Mononuclear cell (primary cell): Measurements from ENCODE around the gene GOLGA5. TPM values are rescaled to one million over a fixed set of nuclear protein-coding genes. Genes with fewer than 3 reads are reported as not detected.
"Not testable (repeated sequence)": the region's sequence is repeated elsewhere in the genome, so short reads cannot be mapped to it uniquely, and the experiment has no call there.

Source experiments
- H3K27me3 ChIP-seq: 2 replicates; pipeline ENCODE4 v1.6.0; 2011; ENCODE audit warnings: low read length, control low read depth; ENCODE audit not compliant: insufficient read depth
- H3K4me1 ChIP-seq: 2 replicates; pipeline ENCODE4 v1.5.1; 2011; ENCODE audit warnings: mild to moderate bottlenecking, low read length, control low read depth; ENCODE audit not compliant: insufficient read depth
- H3K4me3 ChIP-seq: 2 replicates; pipeline ENCODE4 v1.5.1; 2011; ENCODE audit warnings: mild to moderate bottlenecking, low read length, moderate library complexity
- H3K9me3 ChIP-seq: 2 replicates; pipeline ENCODE4 v1.5.1; 2011; ENCODE audit warnings: low read depth, mild to moderate bottlenecking, control low read depth, low read length
- total RNA-seq: library from RNA; depleted of rRNA; stranded (reverse); fragments of >200 nt; gene quantifications from one replicate; pipeline ENCODE4 v1.2.3, GENCODE V29; 2012

Gene GOLGA5
- total RNA-seq, 1 donor = 11.1 TPM

DNA sequence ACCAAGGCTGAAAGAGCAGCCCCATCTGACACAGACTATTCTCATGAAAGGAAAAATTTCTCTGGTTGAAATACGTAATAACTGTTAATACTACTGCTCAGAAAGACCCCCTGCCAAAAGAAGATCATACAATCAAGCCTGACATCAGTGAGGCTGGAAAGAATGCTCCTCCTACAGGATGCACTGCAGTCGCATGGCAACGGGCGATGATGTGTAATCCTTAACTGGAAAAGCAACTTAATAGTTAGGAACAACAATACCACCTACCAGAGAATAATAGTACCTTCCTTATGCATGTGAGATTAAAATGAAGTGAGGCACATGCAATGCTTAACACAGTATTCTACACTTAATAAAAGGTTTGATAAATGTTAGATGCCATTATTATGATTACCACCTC, 1.2 kb upstream of the GOLGA5 start:
- H3K27me3 ChIP-seq = no peaks in the 10 kb centered on the region
- peaks cover 23% of the 10 kb centered on the region for H3K4me1 ChIP-seq
- H3K4me3 ChIP-seq = no peak overlapping the region
- peaks cover 22% of the 10 kb centered on the region for H3K9me3 ChIP-seq

GRCh38 chr14:92794547-92794941, 439 bp downstream of the GOLGA5 start:
- Histone ChIP-seq H3K9me3 (peaks cover 10% of the 10 kb centered on the region), H3K27me3 (no peaks in the 10 kb centered on the region), H3K4me1 (peaks cover 24% of the 10 kb centered on the region), H3K4me3 (peak overlapping the region; percentile 90)

DNA sequence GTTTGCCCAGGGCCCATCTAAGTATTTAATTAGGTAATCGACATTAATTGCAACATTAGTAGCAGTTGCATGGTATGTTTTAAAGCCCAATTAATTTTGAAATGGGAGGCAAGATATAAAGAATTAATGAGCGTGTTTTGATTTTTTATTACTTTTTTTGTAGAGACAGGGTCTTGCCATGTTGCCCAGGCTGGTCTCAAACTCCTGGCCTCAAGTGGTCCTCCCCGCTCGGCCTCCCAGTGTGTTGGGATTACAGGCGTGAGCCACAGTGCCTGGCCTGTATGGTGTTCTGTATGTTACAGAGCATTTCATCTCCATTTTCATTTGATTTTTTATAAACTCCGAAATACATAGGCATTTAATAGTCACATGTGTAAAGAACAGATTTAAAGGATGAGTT, 856 bp downstream of the GOLGA5 start:
- H3K27me3 ChIP-seq = no peaks in the 10 kb centered on the region
- H3K4me3 ChIP-seq = peak overlapping the region; percentile 90
- H3K9me3 ChIP-seq = peaks cover 6% of the 10 kb centered on the region
- H3K4me1 ChIP-seq = peaks cover 28% of the 10 kb centered on the region

DNA sequence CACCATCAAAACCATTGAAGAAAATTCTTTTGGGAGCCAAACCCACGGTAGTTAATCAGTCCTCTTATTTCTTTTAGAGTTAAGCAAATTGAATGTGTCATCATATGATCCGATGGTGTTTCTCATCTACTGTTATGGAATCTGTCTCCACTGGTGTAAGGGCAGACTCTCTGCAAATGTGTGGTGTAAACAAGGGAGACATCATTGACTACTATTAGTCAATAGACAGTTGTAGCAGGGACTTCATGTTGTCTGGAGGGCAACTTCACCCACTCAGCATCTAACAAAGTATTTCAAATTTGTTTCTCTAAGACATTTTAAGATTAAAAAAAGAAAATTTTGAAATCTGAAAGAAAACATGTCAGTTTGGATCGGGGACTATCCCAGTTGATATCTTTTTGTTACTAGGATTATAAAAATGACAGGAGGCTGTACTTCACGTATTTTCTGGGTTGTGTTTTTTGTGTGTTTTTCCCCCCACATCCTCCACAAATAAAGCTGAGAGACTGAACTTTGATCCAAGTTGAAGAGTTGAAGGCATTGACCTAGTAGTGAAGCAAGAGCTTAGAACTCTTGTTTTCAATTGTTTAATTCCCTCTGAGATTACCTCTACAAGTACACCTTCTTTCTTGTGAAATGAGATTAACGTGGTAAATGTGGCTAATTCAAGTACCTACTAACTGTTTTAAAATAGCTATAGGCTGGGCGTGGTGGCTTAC, 4.0 kb downstream of the GOLGA5 start:
- H3K4me3 ChIP-seq = no peak overlapping the region
- H3K27me3 ChIP-seq = no peaks in the 10 kb centered on the region
- peaks cover 43% of the 10 kb centered on the region for H3K4me1 ChIP-seq
- no peaks in the 10 kb centered on the region for H3K9me3 ChIP-seq

DNA sequence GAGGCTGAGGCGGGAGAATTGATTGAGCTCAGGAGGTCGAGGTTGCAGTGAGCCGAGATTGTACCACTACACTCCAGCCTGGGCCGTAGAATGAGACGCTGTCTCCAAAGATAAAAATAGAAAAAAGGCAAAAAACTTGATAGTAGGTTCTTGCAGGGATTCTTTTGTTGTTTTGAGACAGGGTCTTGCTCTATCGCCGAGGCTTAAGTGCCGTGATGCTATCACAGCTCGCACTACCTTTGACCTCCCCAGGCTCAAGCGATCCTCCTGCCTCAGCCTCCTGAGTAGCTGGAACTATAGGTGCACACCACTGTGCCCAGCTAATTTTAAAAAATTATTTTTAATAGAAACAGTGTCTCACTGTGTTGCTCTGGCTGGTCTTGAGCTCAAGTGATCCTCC, 4.7 kb downstream of the GOLGA5 start:
- no peaks in the 10 kb centered on the region for H3K27me3 ChIP-seq
- peaks cover 37% of the 10 kb centered on the region for H3K4me1 ChIP-seq
- H3K4me3 ChIP-seq = no peak overlapping the region
- H3K9me3 ChIP-seq = no peaks in the 10 kb centered on the region

GRCh38 chr14:92800012-92800411, 5.9 kb downstream of the GOLGA5 start:
- H3K9me3 ChIP-seq = no peaks in the 10 kb centered on the region
- H3K27me3 ChIP-seq = no peaks in the 10 kb centered on the region
- no peak overlapping the region for H3K4me3 ChIP-seq
- peaks cover 31% of the 10 kb centered on the region for H3K4me1 ChIP-seq

DNA sequence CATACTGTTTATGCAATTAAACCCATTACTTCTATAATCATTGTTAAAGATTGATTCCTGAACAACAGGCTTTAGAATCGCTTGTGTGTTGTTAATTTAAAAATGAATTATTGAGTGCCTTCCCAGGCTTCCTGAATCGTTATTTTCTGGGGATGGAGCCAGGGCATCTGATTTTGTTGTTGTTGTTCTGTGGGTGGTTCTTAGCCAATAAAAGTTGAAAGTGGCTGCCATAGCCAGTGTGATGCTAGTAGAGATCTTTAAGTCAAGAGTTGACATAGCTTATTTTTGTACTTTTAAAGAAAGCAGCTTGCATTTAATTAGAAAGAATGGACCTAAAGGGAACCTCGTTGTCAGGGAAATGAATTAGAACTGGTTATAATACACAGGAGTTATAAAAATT, 6.4 kb downstream of the GOLGA5 start:
- Histone ChIP-seq H3K4me1 (peaks cover 26% of the 10 kb centered on the region), H3K27me3 (no peaks in the 10 kb centered on the region), H3K9me3 (no peaks in the 10 kb centered on the region), H3K4me3 (no peak overlapping the region)

GRCh38 chr14:92801917-92802316, 7.8 kb downstream of the GOLGA5 start:
- no peak overlapping the region for H3K4me3 ChIP-seq
- H3K9me3 ChIP-seq = no peaks in the 10 kb centered on the region
- no peaks in the 10 kb centered on the region for H3K27me3 ChIP-seq
- H3K4me1 ChIP-seq = peaks cover 23% of the 10 kb centered on the region

GRCh38 chr14:92802678-92803077, 8.6 kb downstream of the GOLGA5 start:
- Histone ChIP-seq H3K27me3 (no peaks in the 10 kb centered on the region), H3K9me3 (no peaks in the 10 kb centered on the region), H3K4me1 (peaks cover 23% of the 10 kb centered on the region), H3K4me3 (no peak overlapping the region)

GRCh38 chr14:92813201-92813600, 19.1 kb downstream of the GOLGA5 start:
- no peaks in the 10 kb centered on the region for H3K9me3 ChIP-seq
- no peaks in the 10 kb centered on the region for H3K27me3 ChIP-seq
- H3K4me3 ChIP-seq = no peak overlapping the region
- no peaks in the 10 kb centered on the region for H3K4me1 ChIP-seq

- no peaks in the 10 kb centered on the region for H3K9me3 ChIP-seq
- no peaks in the 10 kb centered on the region for H3K4me1 ChIP-seq
- H3K27me3 ChIP-seq = no peaks in the 10 kb centered on the region
Observed at GRCh38 chr14:92819011-92819597, 25.0 kb downstream of the GOLGA5 start.

GRCh38 chr14:92819680-92820535, 25.8 kb downstream of the GOLGA5 start:
- not testable (repeated sequence) for H3K4me3 ChIP-seq, H3K27me3 ChIP-seq, H3K9me3 ChIP-seq, H3K4me1 ChIP-seq

More at GRCh38 chr14:92819011-92819597, 25.0 kb downstream of the GOLGA5 start:
- H3K4me3 ChIP-seq = no peak overlapping the region

GRCh38 chr14:92820536-92820840, 26.4 kb downstream of the GOLGA5 start:
- not testable (repeated sequence) for H3K27me3 ChIP-seq, H3K9me3 ChIP-seq, H3K4me3 ChIP-seq, H3K4me1 ChIP-seq

DNA sequence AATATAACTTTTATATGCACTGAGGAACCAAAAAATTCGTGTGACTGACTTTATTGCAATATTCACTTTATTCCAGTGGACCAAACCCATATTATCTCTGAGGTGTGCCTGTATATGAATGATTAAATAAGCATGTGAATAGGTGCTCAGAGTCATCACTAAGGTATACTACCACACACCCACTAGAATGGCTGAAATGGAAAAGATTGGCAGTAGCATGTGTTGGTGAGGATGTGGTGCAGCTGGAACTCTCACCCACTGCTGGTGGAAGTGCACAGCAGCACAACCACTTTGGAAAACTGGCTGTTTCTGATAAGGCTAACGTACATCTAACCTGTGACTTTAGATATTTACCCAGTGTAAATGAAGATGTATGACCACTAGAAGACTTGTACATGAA, 36.8 kb downstream of the GOLGA5 start:
- Histone ChIP-seq H3K9me3 (no peaks in the 10 kb centered on the region), H3K27me3 (no peaks in the 10 kb centered on the region), H3K4me1 (no peaks in the 10 kb centered on the region), H3K4me3 (no peak overlapping the region)

- Histone ChIP-seq H3K9me3 (no peaks in the 10 kb centered on the region), H3K27me3 (no peaks in the 10 kb centered on the region), H3K4me3 (no peak overlapping the region), H3K4me1 (no peaks in the 10 kb centered on the region)
Observed at GRCh38 chr14:92832137-92832700, 38.1 kb downstream of the GOLGA5 start.
